NCI-H2196 treated with DMSO at 0.1 percent for 48 hours (cell line): ENCODE data around the gene AFTPH.

ENCODE experiments used
- DNase-seq: peaks from one replicate; lab custom pipeline; 2025; ENCODE audit not compliant: unreplicated experiment; lab: John Stamatoyannopoulos, UW

Gene AFTPH

DNA sequence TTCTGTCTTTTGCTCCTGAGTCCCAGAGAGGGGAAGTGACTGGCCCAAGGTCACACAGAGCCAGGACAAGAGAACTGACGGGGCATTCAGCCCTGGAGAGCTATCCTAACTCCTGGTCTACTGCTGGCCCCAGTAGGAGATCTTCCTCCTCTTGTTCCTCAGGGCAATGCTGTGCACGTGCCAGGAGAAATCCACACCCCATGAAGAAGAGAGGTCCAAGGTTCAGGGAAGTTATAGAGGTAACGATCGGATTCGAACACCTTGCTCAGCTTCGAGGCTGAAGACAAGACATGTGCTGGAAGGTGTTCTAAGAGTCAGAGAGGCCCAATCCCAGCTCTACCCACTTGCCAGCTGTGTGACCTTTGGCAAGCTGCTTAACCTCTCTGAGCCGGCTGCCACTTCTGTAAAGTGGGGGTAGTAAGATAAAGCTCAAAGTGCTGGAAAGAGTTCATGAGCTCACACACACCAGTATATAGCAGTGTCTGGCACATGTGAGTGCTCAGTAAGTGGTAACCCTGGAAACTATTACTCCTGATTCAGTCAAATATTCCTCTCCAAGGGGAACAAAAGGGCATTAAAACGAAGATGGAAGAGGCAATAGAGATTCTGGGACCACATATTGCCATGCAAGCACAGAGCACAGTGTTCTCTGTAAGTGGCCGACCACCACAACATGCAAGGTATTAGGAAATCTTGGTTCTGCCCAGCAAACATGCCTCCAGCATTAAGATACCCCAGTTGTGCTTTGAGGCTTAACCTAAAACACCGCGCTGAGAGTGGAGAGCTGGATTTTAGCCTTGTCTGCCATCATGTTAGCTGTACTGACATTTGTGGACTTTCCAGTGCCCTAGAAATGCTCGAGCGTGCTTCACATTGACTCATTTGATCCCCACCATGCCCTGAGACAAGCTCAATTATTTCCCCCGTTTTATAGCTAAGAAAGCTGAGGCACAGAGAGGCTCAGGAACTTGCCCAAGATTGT, 104.0 kb downstream of the AFTPH start:
- DNase-seq, result no peak

- no peak for DNase-seq
Measured at GRCh38 chr2:64629329-64629781, 105.2 kb downstream of the AFTPH start.

- DNase-seq, result no peak
Measured at GRCh38 chr2:64629875-64630274, 105.7 kb downstream of the AFTPH start.

DNA sequence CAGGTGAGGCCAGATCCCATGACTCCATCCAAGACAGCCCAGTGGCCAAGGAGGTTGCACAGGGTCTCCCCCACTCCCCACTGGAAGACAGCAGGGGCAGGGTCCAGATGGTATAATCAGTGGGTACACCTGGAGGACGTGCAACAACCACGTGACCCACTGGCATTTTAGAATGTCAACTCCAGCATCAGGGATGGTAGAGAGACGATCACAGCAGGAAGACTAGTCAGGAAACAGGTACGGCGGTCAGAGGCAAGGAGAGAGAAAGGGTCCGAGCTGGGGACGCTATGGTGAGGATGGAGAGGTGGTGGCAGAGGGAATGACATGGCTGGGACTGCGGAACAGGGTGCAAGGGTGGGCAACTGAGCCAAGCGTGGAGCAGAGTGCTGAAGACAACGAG, 106.6 kb downstream of the AFTPH start:
- DNase-seq, result no peak

- no peak for DNase-seq
Measured at GRCh38 chr2:64631771-64632170, 107.6 kb downstream of the AFTPH start.

GRCh38 chr2:64632835-64633819, 109.0 kb downstream of the AFTPH start:
- no peak for DNase-seq

- DNase-seq, result no peak
Measured at GRCh38 chr2:64634345-64635267, 110.5 kb downstream of the AFTPH start.

DNA sequence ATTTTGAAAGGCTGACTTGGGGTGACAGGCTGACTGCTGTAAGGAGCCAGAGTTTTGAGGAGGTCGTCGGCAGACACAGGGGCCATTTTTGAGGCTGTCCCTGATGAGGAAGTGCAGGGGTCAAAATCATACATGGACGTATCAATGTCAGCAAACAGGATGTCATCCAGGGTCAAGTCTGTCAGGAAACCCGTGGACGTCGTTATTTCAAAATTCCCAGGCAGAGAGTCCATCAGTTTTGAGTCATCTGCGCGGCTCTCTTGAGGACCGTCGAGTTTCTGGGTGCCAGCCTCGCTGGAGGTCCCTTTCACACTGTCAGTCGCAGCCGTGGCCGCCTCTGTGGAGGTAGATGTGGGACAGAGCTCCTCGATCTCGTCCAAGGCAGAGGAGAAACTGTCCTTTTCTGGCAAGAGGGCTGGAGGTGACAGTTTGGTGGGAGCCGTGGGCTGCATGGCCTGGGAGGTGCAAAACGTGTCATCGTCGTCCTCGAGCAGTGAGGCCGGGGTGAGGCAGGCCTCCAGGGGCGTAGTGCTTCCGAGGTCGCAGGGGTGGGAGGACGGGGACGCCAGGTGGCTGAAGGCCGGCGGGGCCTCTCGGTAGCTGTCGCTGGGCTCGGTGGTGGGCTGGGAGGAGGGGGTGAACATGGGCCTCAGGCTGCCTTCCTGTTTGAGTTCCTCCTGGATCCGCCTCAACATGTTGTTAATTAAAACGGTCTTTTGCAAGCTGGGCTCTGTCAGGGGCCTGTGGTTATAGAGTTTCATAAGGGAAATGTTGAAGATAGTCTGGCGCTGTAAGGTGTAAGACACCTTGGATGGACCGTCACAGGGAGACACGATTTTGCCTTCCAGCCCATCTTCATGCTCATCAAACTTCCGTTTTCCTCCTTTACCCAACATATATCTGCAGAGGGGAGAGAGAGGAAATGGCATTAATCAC, 112.1 kb downstream of the AFTPH start:
- DNase-seq, result no peak

DNA sequence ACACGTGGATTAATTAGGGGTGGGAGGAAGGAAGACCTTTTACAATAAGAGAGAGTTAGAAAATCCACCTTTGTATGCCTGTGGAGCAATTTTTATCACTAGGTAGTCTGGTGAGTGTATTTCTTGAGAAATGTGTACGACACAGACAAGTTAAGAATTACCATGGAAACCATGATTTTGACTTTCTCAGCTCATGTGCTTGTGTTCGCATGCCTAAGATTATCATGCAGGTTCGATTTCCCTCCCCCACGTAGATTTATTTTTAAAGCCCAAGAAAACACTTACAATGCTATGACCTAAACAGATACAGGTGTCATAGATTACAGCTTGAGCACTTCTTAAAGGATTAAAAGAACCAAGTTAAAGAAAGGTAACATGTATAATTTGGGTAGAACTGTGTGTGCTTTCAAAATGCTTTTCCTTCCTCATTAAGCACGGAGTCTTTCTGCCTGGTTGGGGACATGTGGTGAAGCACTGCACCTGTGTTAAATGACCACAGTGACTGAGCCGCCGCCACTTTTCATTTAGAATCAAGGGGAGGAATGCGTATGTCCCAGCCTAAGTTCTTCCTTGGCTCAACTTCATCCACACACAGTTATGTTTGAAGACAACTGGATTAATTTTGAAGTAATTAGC, 113.0 kb downstream of the AFTPH start:
- DNase-seq, result no peak

GRCh38 chr2:64637931-64638330, 113.8 kb downstream of the AFTPH start:
- no peak for DNase-seq

GRCh38 chr2:64638502-64639120, 114.5 kb downstream of the AFTPH start:
- DNase-seq, result no peak

DNA sequence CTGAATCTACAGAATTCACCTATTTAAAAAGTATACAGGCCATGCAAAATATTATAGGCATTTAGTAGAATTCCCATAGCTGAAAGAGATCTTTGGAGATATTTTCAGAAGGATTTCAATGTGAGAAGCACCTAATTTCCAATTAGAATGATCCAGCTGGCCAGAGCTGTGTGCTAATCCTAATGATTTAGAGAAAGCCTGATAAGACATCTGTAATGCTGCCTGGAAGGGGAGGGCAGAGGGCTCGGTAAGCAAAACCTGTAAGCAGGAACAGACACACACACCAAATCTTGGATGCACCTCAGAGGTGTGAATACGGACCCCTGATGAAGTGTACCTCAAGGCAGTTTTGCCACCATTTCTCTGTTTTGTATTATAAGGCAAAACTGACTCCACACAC, 115.6 kb downstream of the AFTPH start:
- no peak for DNase-seq

DNA sequence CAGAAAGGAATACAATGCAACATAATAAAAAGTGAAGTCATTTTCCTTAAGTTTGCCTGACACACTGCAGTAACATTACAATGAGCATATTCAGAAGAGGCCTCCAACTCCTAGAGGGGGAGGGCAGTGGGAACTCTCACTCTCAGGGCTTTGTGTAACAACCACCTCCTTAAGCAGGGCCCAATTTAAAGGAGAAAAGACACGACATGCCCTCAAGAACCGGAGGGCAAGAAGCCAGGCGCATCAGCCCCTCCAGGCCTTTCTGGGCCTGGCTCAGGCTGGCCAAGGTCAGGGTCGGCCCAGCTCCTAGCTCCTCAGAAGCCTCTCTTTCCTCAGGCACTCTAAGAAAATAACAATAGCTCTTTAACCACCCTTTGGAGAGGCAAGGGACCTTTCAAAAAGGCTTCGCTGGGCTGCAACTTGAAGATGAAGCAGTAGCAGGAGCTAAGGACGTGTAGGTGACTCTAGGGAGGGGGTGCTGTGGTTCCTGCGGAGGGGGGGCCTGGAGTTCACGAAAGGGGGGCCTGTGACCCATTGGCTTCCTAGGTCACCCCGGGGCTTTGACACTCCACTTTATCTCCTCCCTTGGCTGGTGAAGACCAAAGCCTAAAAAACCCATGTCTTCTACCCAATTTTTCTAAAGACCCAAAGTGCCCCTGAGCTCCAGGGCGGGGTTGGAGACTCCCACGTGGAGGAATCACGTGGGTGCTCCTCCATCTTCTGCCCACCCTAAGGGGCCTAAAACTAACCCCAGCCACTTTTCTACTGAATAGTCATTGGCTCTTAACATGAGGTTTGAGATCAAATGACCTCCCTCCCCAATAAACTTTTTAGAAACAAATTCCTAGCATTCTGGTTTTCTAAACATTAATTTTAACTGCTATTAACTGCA, 116.3 kb downstream of the AFTPH start:
- DNase-seq, result no peak

GRCh38 chr2:64641599-64641998, 117.5 kb downstream of the AFTPH start:
- DNase-seq, result no peak
